H1 (cell line): ENCODE results near the gene FITM1. TPM values are rescaled to one million over a fixed set of nuclear protein-coding genes. Genes with fewer than 3 reads are reported as not detected.

Experiments
- RAD21 ChIP-seq, 2 experiments: IDR thresholded peaks in 1 of 2; conservative IDR thresholded peaks in 1 of 2; 2 replicates each; pipeline ENCODE4 v1.6.1; 2011; ENCODE audit warnings: low read depth in 2 of 2, low read length in 2 of 2, improper control_type of control experiment in 1 of 2, inconsistent platforms in 1 of 2, mild to moderate bottlenecking in 1 of 2, moderate library complexity in 1 of 2
- polyA plus RNA-seq, 7 experiments: library from polyadenylated mRNA; depleted of rRNA in 3 of 7; stranded (reverse) in 5 of 7; unstranded in 2 of 7; fragments of >200 nt in 5 of 7; fragments of 200-250 nt in 2 of 7; gene quantifications; 1 replicate in 5 of 7; 2 replicates in 1 of 7; 4 replicates in 1 of 7; pipeline versions ENCODE4 v1.2.1 to v1.2.3, GENCODE V29; 2011 to 2013; ENCODE audit warnings: missing spikeins in 2 of 7, mixed read lengths in 2 of 7
- total RNA-seq: library from RNA; stranded (reverse); fragmentation: NEBNext Ultra II Directional; extraction: Animal tissue kit (Norgen Biotek cat#: 25700); gene quantifications from 2 replicates; pipeline ENCODE4 v1.2.1, GENCODE V29; 2021

FITM1 gene
- total and polyA plus RNA-seq, 2 of the 8 experiments (the other 6 are each of a cell fraction or from before 2014, with no cell fraction given), result 0.53 to 0.76 TPM

GRCh38 chr14:24100982-24101494 is 29.4 kb upstream of the FITM1 start (continued):
- no peak for TF ChIP-seq RAD21 (IDR thresholded peaks at IDR 0.05 in 1 of 2, conservative IDR thresholded peaks at IDR 0.05 in 1 of 2; ENCODE audit: low read depth in 2 of 2, low read length in 2 of 2)
